Lower leg skin (tissue), 4 donors: ENCODE results near the gene QSER1. TPM values are rescaled to one million over a fixed set of nuclear protein-coding genes. Genes with fewer than 3 reads are reported as not detected.
A peak's percentile ranks its signal among the peaks of the same experiment; 100 is the strongest.

Source experiments
- DNase-seq, 2 donors: peaks; one replicate each; pipeline ENCODE4 v3.0.0-alpha.2; 2019; ENCODE audit warnings: low spot score in 2 of 2
- H3K4me3 ChIP-seq: fragments of 200-600 bp; sonication (generic); 2 replicates; pipeline ENCODE4 v1.5.1; 2017; ENCODE audit warnings: mild to moderate bottlenecking, low read depth; ENCODE audit not compliant: poor library complexity, severe bottlenecking
- POLR2A ChIP-seq, 2 donors: fragments of 450-650 bp; IDR thresholded peaks; one replicate each; pipeline ENCODE4 v1.6.1; 2016 to 2017; ENCODE audit warnings: antibody characterized with exemption in 2 of 2, mild to moderate bottlenecking in 1 of 2, moderate library complexity in 1 of 2
- WGBS, 2 donors: methylation state at CpG; one replicate each; pipeline ENCODE4 v1.1.5; 2018; 5-methylcytosine and 5-hydroxymethylcytosine counted together
- intact Hi-C: fragments of 100-400 bp; cut with DNase I; formaldehyde crosslinking; loops from one replicate; pipeline ENCODE4 v1.15.0; 2023; ENCODE audit warnings: low total_unique reads
- total RNA-seq, 4 donors: library from RNA; depleted of rRNA; stranded (reverse); fragments of >200 nt; gene quantifications; one replicate each; pipeline ENCODE4 v1.1.0, GENCODE V29; 2016
- TF ChIP-seq, protein P1 (sequence below), 3 donors: fragments of 450-650 bp; IDR thresholded peaks; one replicate each; pipeline ENCODE4 v1.5.1; 2016; ENCODE audit warnings: antibody characterized with exemption in 3 of 3, mild to moderate bottlenecking in 3 of 3, moderate library complexity in 2 of 3

QSER1 gene
- 10 to 100 TPM; 27.8 to 34.2 (median 32.1) TPM for total RNA-seq

GRCh38 chr11:32892355-32893092 lies at the start of gene QSER1:
TSS of gene QSER1 (plus strand) at chr11:32892811. CDS start at chr11:32893126, 315 bp downstream.
- intact Hi-C loops: no loop called here
- WGBS, 2 donors: 0% methylated on average over 13 to 32 of the region's 91 CpGs
- peak; percentile 27 to 92 for DNase-seq
- peak within 1 kb of the TSS; percentile 86 for H3K4me3 ChIP-seq
- TF ChIP-seq, protein P1, sequence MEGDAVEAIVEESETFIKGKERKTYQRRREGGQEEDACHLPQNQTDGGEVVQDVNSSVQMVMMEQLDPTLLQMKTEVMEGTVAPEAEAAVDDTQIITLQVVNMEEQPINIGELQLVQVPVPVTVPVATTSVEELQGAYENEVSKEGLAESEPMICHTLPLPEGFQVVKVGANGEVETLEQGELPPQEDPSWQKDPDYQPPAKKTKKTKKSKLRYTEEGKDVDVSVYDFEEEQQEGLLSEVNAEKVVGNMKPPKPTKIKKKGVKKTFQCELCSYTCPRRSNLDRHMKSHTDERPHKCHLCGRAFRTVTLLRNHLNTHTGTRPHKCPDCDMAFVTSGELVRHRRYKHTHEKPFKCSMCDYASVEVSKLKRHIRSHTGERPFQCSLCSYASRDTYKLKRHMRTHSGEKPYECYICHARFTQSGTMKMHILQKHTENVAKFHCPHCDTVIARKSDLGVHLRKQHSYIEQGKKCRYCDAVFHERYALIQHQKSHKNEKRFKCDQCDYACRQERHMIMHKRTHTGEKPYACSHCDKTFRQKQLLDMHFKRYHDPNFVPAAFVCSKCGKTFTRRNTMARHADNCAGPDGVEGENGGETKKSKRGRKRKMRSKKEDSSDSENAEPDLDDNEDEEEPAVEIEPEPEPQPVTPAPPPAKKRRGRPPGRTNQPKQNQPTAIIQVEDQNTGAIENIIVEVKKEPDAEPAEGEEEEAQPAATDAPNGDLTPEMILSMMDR (IDR thresholded peaks at IDR 0.05): no peak
- TF ChIP-seq POLR2A (IDR thresholded peaks at IDR 0.05): no peak

- H3K4me3 ChIP-seq: no peak overlapping the region
- TF ChIP-seq, protein P1 (IDR thresholded peaks at IDR 0.05): no peak
- TF ChIP-seq POLR2A (IDR thresholded peaks at IDR 0.05): no peak
- WGBS, 2 donors: 69 to 72% methylated on average over 3 of the region's 3 CpGs
- DNase-seq: no peak
- intact Hi-C loops: no loop called here
These were observed 49.1 kb upstream of the QSER1 start for GRCh38 chr11:32843544-32843943.

- 81 to 89% methylated on average over 2 of the region's 2 CpGs for WGBS, 2 donors
- intact Hi-C loops: no loop called here
- DNase-seq: no peak
- H3K4me3 ChIP-seq: no peak overlapping the region
- TF ChIP-seq, protein P1 (IDR thresholded peaks at IDR 0.05): no peak
- TF ChIP-seq POLR2A (IDR thresholded peaks at IDR 0.05): no peak
These were observed 45.1 kb upstream of the QSER1 start for GRCh38 chr11:32847511-32847910.

DNA sequence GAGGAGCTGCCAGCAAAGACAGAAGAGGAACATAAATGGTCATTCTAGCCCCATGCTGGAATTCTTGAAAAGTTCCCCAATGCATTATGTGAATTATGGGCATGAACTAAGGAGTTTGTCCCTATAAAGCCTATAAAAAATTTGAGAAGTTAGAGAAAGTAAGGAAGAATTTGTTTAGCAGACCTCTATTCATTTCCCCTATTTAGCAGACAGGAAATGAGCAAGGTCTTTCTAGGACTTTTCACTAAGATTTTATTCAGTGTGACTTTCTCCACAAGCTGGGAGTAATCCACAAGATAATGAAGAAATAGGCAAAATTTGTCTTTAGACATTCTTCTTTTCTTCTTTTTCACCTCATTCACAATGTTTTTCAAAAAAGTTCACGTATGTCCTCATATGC lies 42.9 kb upstream of the QSER1 start:
- WGBS, 2 donors: 79 to 87% methylated on average over 1 of the region's 1 CpG
- DNase-seq: no peak
- intact Hi-C loops: no loop called here
- H3K4me3 ChIP-seq: no peak overlapping the region
- TF ChIP-seq POLR2A (IDR thresholded peaks at IDR 0.05): no peak
- TF ChIP-seq, protein P1 (IDR thresholded peaks at IDR 0.05): no peak

- TF ChIP-seq, protein P1 (IDR thresholded peaks at IDR 0.05): no peak
- no peak for TF ChIP-seq POLR2A (IDR thresholded peaks at IDR 0.05)
- DNase-seq: no peak
- intact Hi-C loops: no loop called here
- 75 to 94% methylated on average over 1 of the region's 1 CpG for WGBS, 2 donors
- H3K4me3 ChIP-seq: no peak overlapping the region
These were observed 41.4 kb upstream of the QSER1 start for GRCh38 chr11:32851251-32851650.

- intact Hi-C loops: no loop called here
- TF ChIP-seq POLR2A (IDR thresholded peaks at IDR 0.05): no peak
- TF ChIP-seq, protein P1 (IDR thresholded peaks at IDR 0.05): no peak
- DNase-seq: no peak
- no peak overlapping the region for H3K4me3 ChIP-seq
- 31 to 40% methylated on average over 4 of the region's 4 CpGs for WGBS, 2 donors
These were observed 40.4 kb upstream of the QSER1 start for GRCh38 chr11:32852207-32852606.
